ENCODE data around the gene USP31. TPM values are rescaled to one million over a fixed set of nuclear protein-coding genes. Genes with fewer than 3 reads are reported as not detected.

The USP31 gene
- total RNA-seq, 1 donor from 2014 or later = 13.4 TPM

- Histone ChIP-seq H3K27me3 (ENCODE audit: control insufficient read depth, insufficient read depth, low read length) (no peaks in the 10 kb centered on the region), H3K36me3 (ENCODE audit: control insufficient read depth, insufficient read depth, low read length) (no peaks in the 10 kb centered on the region), H3K4me3 (ENCODE audit: low read depth, low read length) (no peak overlapping the region)
- DNase-seq (ENCODE audit: low read depth) = no peak
- no peak for FAIRE-seq
- TF ChIP-seq CTCF (IDR thresholded peaks at IDR 0.05; ENCODE audit: insufficient read depth, low read length, severe bottlenecking) = no peak
Measured at GRCh38 chr16:23039118-23039517, 110.1 kb downstream of the USP31 start.

GRCh38 chr16:23035240-23035639 is 114.0 kb downstream of the USP31 start:
- Histone ChIP-seq H3K36me3 (ENCODE audit: control insufficient read depth, insufficient read depth, low read length) (no peaks in the 10 kb centered on the region), H3K27me3 (ENCODE audit: control insufficient read depth, insufficient read depth, low read length) (no peaks in the 10 kb centered on the region), H3K4me3 (ENCODE audit: low read depth, low read length) (no peak overlapping the region)
- FAIRE-seq (no peak), DNase-seq (ENCODE audit: low read depth) (no peak)
- no peak for TF ChIP-seq CTCF (IDR thresholded peaks at IDR 0.05; ENCODE audit: insufficient read depth, low read length, severe bottlenecking)

- no peak overlapping the region for H3K4me3 ChIP-seq (ENCODE audit: low read depth, low read length)
- H3K27me3 ChIP-seq (ENCODE audit: control insufficient read depth, insufficient read depth, low read length) = no peaks in the 10 kb centered on the region
- no peak for TF ChIP-seq CTCF (IDR thresholded peaks at IDR 0.05; ENCODE audit: insufficient read depth, low read length, severe bottlenecking)
- DNase-seq (ENCODE audit: low read depth) (no peak), FAIRE-seq (no peak)
- H3K36me3 ChIP-seq (ENCODE audit: control insufficient read depth, insufficient read depth, low read length) = no peaks in the 10 kb centered on the region
Measured at GRCh38 chr16:23031508-23032098, 117.6 kb downstream of the USP31 start.

- no peaks in the 10 kb centered on the region for H3K36me3 ChIP-seq (ENCODE audit: control insufficient read depth, insufficient read depth, low read length)
- no peak overlapping the region for H3K4me3 ChIP-seq (ENCODE audit: low read depth, low read length)
- no peak for TF ChIP-seq CTCF (IDR thresholded peaks at IDR 0.05; ENCODE audit: insufficient read depth, low read length, severe bottlenecking)
- no peaks in the 10 kb centered on the region for H3K27me3 ChIP-seq (ENCODE audit: control insufficient read depth, insufficient read depth, low read length)
- FAIRE-seq (no peak), DNase-seq (ENCODE audit: low read depth) (no peak)
Measured at GRCh38 chr16:23029733-23030420, 119.4 kb downstream of the USP31 start.

GRCh38 chr16:23027386-23027785 is 121.9 kb downstream of the USP31 start:
- Histone ChIP-seq H3K27me3 (ENCODE audit: control insufficient read depth, insufficient read depth, low read length) (no peaks in the 10 kb centered on the region), H3K4me3 (ENCODE audit: low read depth, low read length) (no peak overlapping the region), H3K36me3 (ENCODE audit: control insufficient read depth, insufficient read depth, low read length) (no peaks in the 10 kb centered on the region)
- no peak for DNase-seq (ENCODE audit: low read depth)
- no peak for FAIRE-seq
- TF ChIP-seq CTCF (IDR thresholded peaks at IDR 0.05; ENCODE audit: insufficient read depth, low read length, severe bottlenecking) = no peak
